HG03354 (cell line): ENCODE results near the gene COX7B.
"Not testable (repeated sequence)": the region's sequence is repeated elsewhere in the genome, so short reads cannot be mapped to it uniquely, and the experiment has no call there.

Source experiments
- ATAC-seq: cut with Tn5 transposase; IDR thresholded peaks from one replicate; pipeline ENCODE4 v1.9.1; 2021; ENCODE audit warnings: mild to moderate bottlenecking; ENCODE audit not compliant: unreplicated experiment, poor library complexity, severe bottlenecking

The COX7B gene

GRCh38 chrX:77938083-77938680, 38.9 kb downstream of the COX7B start:
- no peak for ATAC-seq

- ATAC-seq: not testable (repeated sequence)
Observed at GRCh38 chrX:77945031-77945430, 45.8 kb downstream of the COX7B start.

- no peak for ATAC-seq
Observed at GRCh38 chrX:77945910-77946545, 46.8 kb downstream of the COX7B start.

- no peak for ATAC-seq
Observed at GRCh38 chrX:77946571-77946970, 47.3 kb downstream of the COX7B start.

- ATAC-seq: no peak
Observed at GRCh38 chrX:77949840-77950239, 50.6 kb downstream of the COX7B start.

GRCh38 chrX:77952173-77952572, 52.9 kb downstream of the COX7B start:
- ATAC-seq: no peak

GRCh38 chrX:77953302-77953701, 54.0 kb downstream of the COX7B start:
- ATAC-seq: no peak

- ATAC-seq: no peak
Observed at GRCh38 chrX:77953708-77954107, 54.4 kb downstream of the COX7B start.
